Stimulated activated naive CD4-positive, alpha-beta T cell (primary cell): ENCODE results near the gene RNF169.

Source experiments
- DNase-seq, 6 experiments: peaks; one replicate each; lab custom pipeline; 2025; lab: John Stamatoyannopoulos, UW

Gene RNF169

GRCh38 chr11:74871037-74871436 is 122.4 kb downstream of the RNF169 start:
- no peak for DNase-seq

GRCh38 chr11:74877132-74877531 is 128.5 kb downstream of the RNF169 start:
- DNase-seq = no peak
